Ishikawa (cell line): Measurements from ENCODE around the gene MUC2.

Source experiments
- EGR1 ChIP-seq: IDR thresholded peaks from 2 replicates; pipeline ENCODE4 v1.6.1; 2012
- EP300 ChIP-seq: IDR thresholded peaks from 2 replicates; pipeline ENCODE4 v1.6.1; 2012; ENCODE audit warnings: borderline replicate concordance
- NFIC ChIP-seq: IDR thresholded peaks from 2 replicates; pipeline ENCODE4 v1.6.1; 2012
- RAD21 ChIP-seq: IDR thresholded peaks from 2 replicates; pipeline ENCODE4 v1.6.1; 2012; ENCODE audit warnings: low read depth
- TAF1 ChIP-seq: IDR thresholded peaks from 2 replicates; pipeline ENCODE4 v1.6.1; 2012; ENCODE audit warnings: low read depth, mild to moderate bottlenecking
- TCF12 ChIP-seq: IDR thresholded peaks from 2 replicates; pipeline ENCODE4 v1.6.1; 2012; ENCODE audit warnings: low read depth
- TEAD4 ChIP-seq: IDR thresholded peaks from 2 replicates; pipeline ENCODE4 v1.6.1; 2012
- YY1 ChIP-seq: IDR thresholded peaks from 2 replicates; pipeline ENCODE4 v1.6.1; 2012; ENCODE audit warnings: low read depth
- TF ChIP-seq, protein P1 (sequence below): IDR thresholded peaks from 2 replicates; pipeline ENCODE4 v1.6.1; 2012
- TF ChIP-seq, protein P2 (sequence below): IDR thresholded peaks from 2 replicates; pipeline ENCODE4 v1.6.1; 2012
- TF ChIP-seq, protein P3 (sequence below): IDR thresholded peaks from 2 replicates; pipeline ENCODE4 v1.6.1; 2012; ENCODE audit warnings: low read depth, mild to moderate bottlenecking

DNA sequence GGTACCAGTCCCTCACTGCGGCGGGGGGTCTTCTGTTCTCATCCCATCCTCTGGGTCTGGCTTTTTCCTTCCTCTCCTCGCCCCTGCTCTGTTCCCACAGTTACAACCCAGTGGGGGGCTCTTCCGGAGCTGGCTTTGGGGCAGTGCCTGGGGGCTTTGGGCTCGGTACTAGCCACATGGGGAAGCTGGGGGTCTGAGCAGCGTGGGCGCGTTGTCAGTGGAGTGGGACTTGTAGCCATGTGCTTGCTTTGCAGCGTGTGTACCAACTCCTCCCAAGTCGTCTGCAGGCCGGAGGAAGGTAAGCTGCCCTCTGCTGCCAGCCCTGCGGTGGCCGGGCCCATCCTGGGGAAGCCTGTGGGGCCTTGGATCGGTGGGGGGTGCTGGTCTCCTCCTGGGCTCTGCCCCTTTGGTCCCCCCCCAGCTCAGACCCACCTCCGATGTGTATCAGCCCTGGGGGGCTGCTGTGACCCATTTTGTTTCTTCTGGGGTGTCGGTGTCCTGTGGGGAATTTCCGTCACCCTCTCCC lies 17.5 kb downstream of the MUC2 start:
- no peak for TF ChIP-seq TCF12
- TF ChIP-seq TAF1 = no peak
- TF ChIP-seq EP300 = no peak
- TF ChIP-seq, protein P1, sequence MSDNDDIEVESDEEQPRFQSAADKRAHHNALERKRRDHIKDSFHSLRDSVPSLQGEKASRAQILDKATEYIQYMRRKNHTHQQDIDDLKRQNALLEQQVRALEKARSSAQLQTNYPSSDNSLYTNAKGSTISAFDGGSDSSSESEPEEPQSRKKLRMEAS = no peak
- TF ChIP-seq RAD21 = no peak
- TF ChIP-seq, protein P2, sequence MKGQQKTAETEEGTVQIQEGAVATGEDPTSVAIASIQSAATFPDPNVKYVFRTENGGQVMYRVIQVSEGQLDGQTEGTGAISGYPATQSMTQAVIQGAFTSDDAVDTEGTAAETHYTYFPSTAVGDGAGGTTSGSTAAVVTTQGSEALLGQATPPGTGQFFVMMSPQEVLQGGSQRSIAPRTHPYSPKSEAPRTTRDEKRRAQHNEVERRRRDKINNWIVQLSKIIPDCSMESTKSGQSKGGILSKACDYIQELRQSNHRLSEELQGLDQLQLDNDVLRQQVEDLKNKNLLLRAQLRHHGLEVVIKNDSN = no peak
- TF ChIP-seq NFIC = no peak
- TF ChIP-seq, protein P3, sequence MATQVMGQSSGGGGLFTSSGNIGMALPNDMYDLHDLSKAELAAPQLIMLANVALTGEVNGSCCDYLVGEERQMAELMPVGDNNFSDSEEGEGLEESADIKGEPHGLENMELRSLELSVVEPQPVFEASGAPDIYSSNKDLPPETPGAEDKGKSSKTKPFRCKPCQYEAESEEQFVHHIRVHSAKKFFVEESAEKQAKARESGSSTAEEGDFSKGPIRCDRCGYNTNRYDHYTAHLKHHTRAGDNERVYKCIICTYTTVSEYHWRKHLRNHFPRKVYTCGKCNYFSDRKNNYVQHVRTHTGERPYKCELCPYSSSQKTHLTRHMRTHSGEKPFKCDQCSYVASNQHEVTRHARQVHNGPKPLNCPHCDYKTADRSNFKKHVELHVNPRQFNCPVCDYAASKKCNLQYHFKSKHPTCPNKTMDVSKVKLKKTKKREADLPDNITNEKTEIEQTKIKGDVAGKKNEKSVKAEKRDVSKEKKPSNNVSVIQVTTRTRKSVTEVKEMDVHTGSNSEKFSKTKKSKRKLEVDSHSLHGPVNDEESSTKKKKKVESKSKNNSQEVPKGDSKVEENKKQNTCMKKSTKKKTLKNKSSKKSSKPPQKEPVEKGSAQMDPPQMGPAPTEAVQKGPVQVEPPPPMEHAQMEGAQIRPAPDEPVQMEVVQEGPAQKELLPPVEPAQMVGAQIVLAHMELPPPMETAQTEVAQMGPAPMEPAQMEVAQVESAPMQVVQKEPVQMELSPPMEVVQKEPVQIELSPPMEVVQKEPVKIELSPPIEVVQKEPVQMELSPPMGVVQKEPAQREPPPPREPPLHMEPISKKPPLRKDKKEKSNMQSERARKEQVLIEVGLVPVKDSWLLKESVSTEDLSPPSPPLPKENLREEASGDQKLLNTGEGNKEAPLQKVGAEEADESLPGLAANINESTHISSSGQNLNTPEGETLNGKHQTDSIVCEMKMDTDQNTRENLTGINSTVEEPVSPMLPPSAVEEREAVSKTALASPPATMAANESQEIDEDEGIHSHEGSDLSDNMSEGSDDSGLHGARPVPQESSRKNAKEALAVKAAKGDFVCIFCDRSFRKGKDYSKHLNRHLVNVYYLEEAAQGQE = no peak
- TF ChIP-seq TEAD4 = no peak
- no peak for TF ChIP-seq YY1
- TF ChIP-seq EGR1 = no peak
